Stimulated activated CD8-positive, alpha-beta memory T cell treated with anti-CD3 and anti-CD28 coated beads, Interleukin-12 subunit alpha, Interleukin-12 subunit beta, amount 100 ng/mL, for 4 hours (primary cell): Measurements from ENCODE around the gene XPOT.
"Not testable (repeated sequence)": the region's sequence is repeated elsewhere in the genome, so short reads cannot be mapped to it uniquely, and the experiment has no call there.

Experiments
- DNase-seq: peaks from one replicate; pipeline ENCODE4 v3.0.0-alpha.2; 2020; ENCODE audit warnings: low read depth

The XPOT gene

GRCh38 chr12:64403707-64404469, at the start of gene XPOT:
Gene XPOT (plus strand): TSS chr12:64404392. CDS start chr12:64410036, 5,644 bp downstream.
- DNase-seq = peak; percentile 90

- DNase-seq = not testable (repeated sequence)
Measured at GRCh38 chr12:64356209-64356608, 48.0 kb upstream of the XPOT start.

- DNase-seq = not testable (repeated sequence)
Measured at GRCh38 chr12:64361173-64361572, 43.0 kb upstream of the XPOT start.

- no peak for DNase-seq
Measured at GRCh38 chr12:64362721-64363305, 41.4 kb upstream of the XPOT start.

GRCh38 chr12:64383675-64384074, 20.5 kb upstream of the XPOT start:
- no peak for DNase-seq

GRCh38 chr12:64385019-64385418, 19.2 kb upstream of the XPOT start:
- no peak for DNase-seq

GRCh38 chr12:64385468-64385867, 18.7 kb upstream of the XPOT start:
- DNase-seq = no peak

GRCh38 chr12:64387197-64387816, 16.9 kb upstream of the XPOT start:
- DNase-seq = no peak

GRCh38 chr12:64389154-64389553, 15.0 kb upstream of the XPOT start:
- no peak for DNase-seq

- no peak for DNase-seq
Measured at GRCh38 chr12:64390275-64390851, 13.8 kb upstream of the XPOT start, which contains the start of gene C12orf56. Gene C12orf56 (minus strand): TSS chr12:64390758. CDS start chr12:64390565, 193 bp downstream.

- no peak for DNase-seq
Measured at GRCh38 chr12:64392221-64392620, 12.0 kb upstream of the XPOT start.

- DNase-seq = no peak
Measured at GRCh38 chr12:64395739-64396138, 8.5 kb upstream of the XPOT start.

GRCh38 chr12:64400041-64400440, 4.2 kb upstream of the XPOT start:
- no peak for DNase-seq

GRCh38 chr12:64402181-64402580, 2.0 kb upstream of the XPOT start:
- no peak for DNase-seq

GRCh38 chr12:64404470-64405256, 471 bp downstream of the XPOT start:
- peak; percentile 64 for DNase-seq

GRCh38 chr12:64407342-64408223, 3.4 kb downstream of the XPOT start:
- DNase-seq = no peak

GRCh38 chr12:64411427-64411826, 7.2 kb downstream of the XPOT start:
- DNase-seq = no peak

GRCh38 chr12:64412459-64412858, 8.3 kb downstream of the XPOT start:
- no peak for DNase-seq

- DNase-seq = no peak
Measured at GRCh38 chr12:64413884-64414283, 9.7 kb downstream of the XPOT start.

- DNase-seq = no peak
Measured at GRCh38 chr12:64418209-64418608, 14.0 kb downstream of the XPOT start.

- no peak for DNase-seq
Measured at GRCh38 chr12:64419696-64420095, 15.5 kb downstream of the XPOT start.
